DMS79 (cell line): ENCODE measurements around the gene ACAN.

Experiments used
- DNase-seq: peaks from one replicate; lab custom pipeline; 2025; lab: John Stamatoyannopoulos, UW

Gene ACAN

GRCh38 chr15:88843334-88843733, 40.1 kb downstream of the ACAN start:
- no peak for DNase-seq

- DNase-seq, result no peak
Observed at GRCh38 chr15:88844749-88845386, 41.6 kb downstream of the ACAN start.

GRCh38 chr15:88845616-88846015, 42.4 kb downstream of the ACAN start:
- DNase-seq, result no peak

GRCh38 chr15:88847144-88847543, 43.9 kb downstream of the ACAN start:
- DNase-seq, result no peak

- DNase-seq, result no peak
Observed at GRCh38 chr15:88848203-88848602, 45.0 kb downstream of the ACAN start.

GRCh38 chr15:88849376-88850072, 46.3 kb downstream of the ACAN start:
- DNase-seq, result no peak

GRCh38 chr15:88852476-88852875, 49.2 kb downstream of the ACAN start:
- DNase-seq, result no peak

GRCh38 chr15:88858934-88859333, 55.7 kb downstream of the ACAN start:
- DNase-seq, result no peak

- DNase-seq, result no peak
Observed at GRCh38 chr15:88859550-88859949, 56.3 kb downstream of the ACAN start.

- DNase-seq, result no peak
Observed at GRCh38 chr15:88860212-88860611, 57.0 kb downstream of the ACAN start.

GRCh38 chr15:88863412-88863811, 60.2 kb downstream of the ACAN start:
- DNase-seq, result no peak

- DNase-seq, result no peak
Observed at GRCh38 chr15:88864861-88865497, 61.7 kb downstream of the ACAN start.

- DNase-seq, result no peak
Observed at GRCh38 chr15:88865498-88866099, 62.4 kb downstream of the ACAN start.

- no peak for DNase-seq
Observed at GRCh38 chr15:88866295-88866881, 63.2 kb downstream of the ACAN start.

- DNase-seq, result no peak
Observed at GRCh38 chr15:88871313-88871712, 68.1 kb downstream of the ACAN start.

GRCh38 chr15:88872106-88872505, 68.9 kb downstream of the ACAN start:
- no peak for DNase-seq

- no peak for DNase-seq
Observed at GRCh38 chr15:88872706-88873105, 69.5 kb downstream of the ACAN start.

GRCh38 chr15:88873786-88874185, 70.5 kb downstream of the ACAN start:
- no peak for DNase-seq

- no peak for DNase-seq
Observed at GRCh38 chr15:88874275-88874674, 71.0 kb downstream of the ACAN start.

- DNase-seq, result no peak
Observed at GRCh38 chr15:88874684-88875083, 71.4 kb downstream of the ACAN start.

- DNase-seq, result no peak
Observed at GRCh38 chr15:88876573-88876972, 73.3 kb downstream of the ACAN start.

- DNase-seq, result no peak
Observed at GRCh38 chr15:88877415-88877814, 74.2 kb downstream of the ACAN start.

GRCh38 chr15:88877906-88878305, 74.7 kb downstream of the ACAN start:
- DNase-seq, result no peak
